Ascending aorta (tissue), 2 donors: ENCODE measurements around the gene CNTNAP2. TPM values are rescaled to one million over a fixed set of nuclear protein-coding genes. Genes with fewer than 3 reads are reported as not detected.

ENCODE experiments used
- DNase-seq, 2 donors: peaks; one replicate each; pipeline ENCODE4 v3.0.0-alpha.2; 2019; ENCODE audit warnings: low spot score in 2 of 2
- H3K27ac ChIP-seq, 2 donors: fragments of 200-600 bp; sonication (generic); one replicate each; pipeline ENCODE4 v1.5.1; 2016 to 2017; ENCODE audit warnings: mild to moderate bottlenecking in 1 of 2
- H3K27me3 ChIP-seq: fragments of 200-600 bp; sonication (generic); one replicate; pipeline ENCODE4 v1.5.1; 2017
- H3K36me3 ChIP-seq, 2 donors: fragments of 200-600 bp; sonication (generic); one replicate each; pipeline ENCODE4 v1.5.1; 2016
- H3K4me1 ChIP-seq, 2 donors: fragments of 200-600 bp; sonication (generic); one replicate each; pipeline ENCODE4 v1.5.1; 2016 to 2017; ENCODE audit warnings: mild to moderate bottlenecking in 1 of 2
- H3K4me3 ChIP-seq, 2 donors: fragments of 200-600 bp; sonication (generic); one replicate each; pipeline ENCODE4 v1.5.1; 2016 to 2017; ENCODE audit warnings: mild to moderate bottlenecking in 1 of 2
- H3K9me3 ChIP-seq, 2 donors: fragments of 200-600 bp; sonication (generic); one replicate each; pipeline ENCODE4 v1.5.1; 2016
- intact Hi-C: fragments of 100-400 bp; cut with DNase I; formaldehyde crosslinking; loops from one replicate; pipeline ENCODE4 v1.15.1; 2023
- total RNA-seq: library from RNA; depleted of rRNA; stranded (reverse); fragments of >200 nt; gene quantifications from one replicate; pipeline ENCODE4 v1.1.0, GENCODE V29; 2016
- TF ChIP-seq, protein P1 (sequence below), 3 experiments: fragments of 200-600 bp in 2 of 3; fragments of 450-650 bp in 1 of 3; sonication (generic) in 2 of 3; IDR thresholded peaks; one replicate each; pipeline ENCODE4 v1.5.1; 2016 to 2019; ENCODE audit warnings: antibody characterized with exemption in 3 of 3, mild to moderate bottlenecking in 1 of 3, moderate library complexity in 1 of 3

The CNTNAP2 gene
- total RNA-seq, 1 donor from 2014 or later: not detected

DNA sequence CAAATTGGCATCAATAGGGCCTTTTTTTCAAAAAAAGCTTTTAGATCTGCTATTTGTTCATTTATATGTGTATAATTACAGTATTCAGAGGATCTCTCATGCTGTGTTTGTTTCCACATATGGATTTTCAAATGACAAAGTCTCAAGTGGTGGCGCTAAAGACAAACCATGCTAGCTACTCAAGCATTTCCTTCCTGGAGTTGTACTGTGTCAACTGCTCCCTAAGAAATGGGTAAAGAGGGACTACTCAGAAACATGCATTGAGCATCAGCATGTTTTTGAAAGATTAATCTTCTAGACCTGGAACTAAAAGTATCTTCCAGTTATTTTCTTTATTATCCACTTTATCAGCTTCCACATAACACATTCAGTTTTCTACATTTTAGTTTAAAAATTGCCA, 12.7 kb downstream of the CNTNAP2 start:
- H3K27me3 ChIP-seq: no peaks in the 10 kb centered on the region
- TF ChIP-seq, protein P1, sequence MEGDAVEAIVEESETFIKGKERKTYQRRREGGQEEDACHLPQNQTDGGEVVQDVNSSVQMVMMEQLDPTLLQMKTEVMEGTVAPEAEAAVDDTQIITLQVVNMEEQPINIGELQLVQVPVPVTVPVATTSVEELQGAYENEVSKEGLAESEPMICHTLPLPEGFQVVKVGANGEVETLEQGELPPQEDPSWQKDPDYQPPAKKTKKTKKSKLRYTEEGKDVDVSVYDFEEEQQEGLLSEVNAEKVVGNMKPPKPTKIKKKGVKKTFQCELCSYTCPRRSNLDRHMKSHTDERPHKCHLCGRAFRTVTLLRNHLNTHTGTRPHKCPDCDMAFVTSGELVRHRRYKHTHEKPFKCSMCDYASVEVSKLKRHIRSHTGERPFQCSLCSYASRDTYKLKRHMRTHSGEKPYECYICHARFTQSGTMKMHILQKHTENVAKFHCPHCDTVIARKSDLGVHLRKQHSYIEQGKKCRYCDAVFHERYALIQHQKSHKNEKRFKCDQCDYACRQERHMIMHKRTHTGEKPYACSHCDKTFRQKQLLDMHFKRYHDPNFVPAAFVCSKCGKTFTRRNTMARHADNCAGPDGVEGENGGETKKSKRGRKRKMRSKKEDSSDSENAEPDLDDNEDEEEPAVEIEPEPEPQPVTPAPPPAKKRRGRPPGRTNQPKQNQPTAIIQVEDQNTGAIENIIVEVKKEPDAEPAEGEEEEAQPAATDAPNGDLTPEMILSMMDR (IDR thresholded peaks at IDR 0.05): no peak
- no peaks in the 10 kb centered on the region for H3K4me1 ChIP-seq
- DNase-seq: no peak
- intact Hi-C loops: no loop called here
- H3K36me3 ChIP-seq: no peaks in the 10 kb centered on the region
- H3K4me3 ChIP-seq: no peak overlapping the region
- H3K27ac ChIP-seq: no peak overlapping the region
- no peaks in the 10 kb centered on the region for H3K9me3 ChIP-seq

- Histone ChIP-seq H3K9me3 (no peaks in the 10 kb centered on the region), H3K27me3 (no peaks in the 10 kb centered on the region), H3K27ac (no peak overlapping the region), H3K36me3 (no peaks in the 10 kb centered on the region), H3K4me1 (no peaks in the 10 kb centered on the region), H3K4me3 (no peak overlapping the region)
- DNase-seq: no peak
- intact Hi-C loops: no loop called here
- TF ChIP-seq, protein P1 (IDR thresholded peaks at IDR 0.05): no peak
Measured at GRCh38 chr7:146129997-146130396, 13.4 kb downstream of the CNTNAP2 start.

DNA sequence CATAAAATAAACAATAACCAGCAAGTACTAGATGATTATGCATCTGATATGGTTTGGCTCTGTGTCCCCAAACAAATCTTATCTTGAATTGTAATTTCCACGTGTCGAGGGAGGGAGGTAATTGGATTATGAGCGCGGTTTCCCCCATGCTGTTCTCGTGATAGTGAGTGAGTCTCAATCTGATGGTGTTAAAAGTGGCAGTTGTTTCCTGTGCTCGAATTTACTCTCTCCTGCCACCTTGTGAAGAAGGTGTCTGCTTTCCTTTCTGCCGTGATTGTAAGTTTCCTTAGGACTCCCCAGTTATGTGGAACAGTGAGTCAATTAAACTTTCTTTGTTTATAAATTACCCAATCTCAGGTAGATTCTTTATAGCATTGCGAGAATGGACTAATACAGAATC, 15.1 kb downstream of the CNTNAP2 start:
- Histone ChIP-seq H3K27ac (no peak overlapping the region), H3K9me3 (no peaks in the 10 kb centered on the region), H3K4me1 (no peaks in the 10 kb centered on the region), H3K27me3 (no peaks in the 10 kb centered on the region), H3K4me3 (no peak overlapping the region), H3K36me3 (no peaks in the 10 kb centered on the region)
- intact Hi-C loops: no loop called here
- TF ChIP-seq, protein P1 (IDR thresholded peaks at IDR 0.05): no peak
- DNase-seq: no peak

DNA sequence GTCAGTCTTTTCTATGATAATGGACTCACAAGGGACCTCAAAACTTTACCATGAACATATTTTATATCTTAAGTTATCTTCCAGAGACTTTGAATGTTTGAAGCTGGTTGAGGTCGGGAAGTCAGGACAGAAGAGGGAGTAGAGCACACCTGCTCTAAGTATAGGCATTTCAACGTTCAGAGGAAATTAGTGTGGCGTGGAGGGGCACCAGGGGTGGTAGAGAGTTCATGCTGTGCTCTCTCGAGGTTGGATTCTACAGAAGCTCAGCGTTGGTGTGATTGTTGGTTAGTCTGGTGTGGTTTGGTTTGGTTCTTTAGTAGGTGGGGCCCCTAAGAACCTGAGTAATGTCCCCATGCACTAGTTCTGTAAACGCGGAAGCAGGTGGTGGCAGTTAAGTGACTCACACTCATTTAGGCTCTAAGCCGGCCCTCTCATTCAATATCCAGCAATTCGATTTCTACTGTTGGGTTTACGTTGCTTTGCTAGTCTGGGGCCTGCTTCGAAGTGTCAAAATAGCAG, 19.8 kb downstream of the CNTNAP2 start:
- Histone ChIP-seq H3K36me3 (no peaks in the 10 kb centered on the region), H3K9me3 (no peaks in the 10 kb centered on the region), H3K4me1 (no peaks in the 10 kb centered on the region), H3K4me3 (no peak overlapping the region), H3K27me3 (no peaks in the 10 kb centered on the region), H3K27ac (no peak overlapping the region)
- TF ChIP-seq, protein P1 (IDR thresholded peaks at IDR 0.05): no peak
- DNase-seq: no peak
- intact Hi-C loops: no loop called here

DNA sequence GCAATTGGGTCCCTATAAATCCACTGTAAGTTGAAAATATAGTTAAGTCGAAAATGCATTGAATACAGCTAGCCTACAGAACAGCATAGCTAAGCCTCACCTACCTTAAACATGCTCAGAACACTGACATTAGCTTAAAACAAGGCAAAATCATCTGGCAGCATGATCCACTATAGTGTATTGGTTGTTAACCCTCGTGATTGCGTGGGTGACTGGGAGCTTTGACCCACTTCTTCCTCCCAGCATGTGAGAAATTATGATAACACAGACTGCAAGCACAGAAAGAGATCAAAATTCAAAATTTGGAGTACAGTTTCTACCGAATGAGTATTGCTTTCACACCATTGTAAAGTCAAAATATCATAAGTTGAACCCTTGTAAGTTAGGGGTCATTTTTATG, 22.3 kb downstream of the CNTNAP2 start:
- H3K36me3 ChIP-seq: no peaks in the 10 kb centered on the region
- H3K4me1 ChIP-seq: no peaks in the 10 kb centered on the region
- intact Hi-C loops: no loop called here
- H3K4me3 ChIP-seq: no peak overlapping the region
- H3K9me3 ChIP-seq: no peaks in the 10 kb centered on the region
- H3K27me3 ChIP-seq: no peaks in the 10 kb centered on the region
- no peak for DNase-seq
- TF ChIP-seq, protein P1 (IDR thresholded peaks at IDR 0.05): no peak
- no peak overlapping the region for H3K27ac ChIP-seq
